OCI-LY7 (cell line): ENCODE data around the gene SH3GL2.

Experiments
- CTCF ChIP-seq: fragments of 200-600 bp; sonication (generic); conservative IDR thresholded peaks from 2 replicates; pipeline ENCODE4 v1.5.1; 2014; ENCODE audit warnings: mild to moderate bottlenecking, antibody characterized with exemption, low read length, moderate library complexity, mixed read lengths
- EZH2phosphoT487 ChIP-seq: fragments of 200-600 bp; sonication (generic); IDR thresholded peaks from 2 replicates; pipeline ENCODE4 v1.6.1; 2018; ENCODE audit warnings: low read depth, borderline replicate concordance, mild to moderate bottlenecking, mixed run types, antibody characterized with exemption, low read length, moderate library complexity, mixed read lengths

GRCh38 chr9:17622141-17622540 lies 43.3 kb downstream of the SH3GL2 start:
- TF ChIP-seq CTCF, result no peak
- no peak for TF ChIP-seq EZH2phosphoT487
